AG04449 (cell line): ENCODE data around the gene ALG14.
A peak's percentile ranks its signal among the peaks of the same experiment; 100 is the strongest.

ENCODE experiments used
- CTCF ChIA-PET: fragments of 350-600 bp; formaldehyde crosslinking; extraction: SDS; loops from one replicate; lab custom pipeline; 2021; ENCODE audit warnings: antibody characterized with exemption; lab: Yijun Ruan, JAX
- POLR2A ChIA-PET: fragments of 400-600, 350-600 bp; formaldehyde crosslinking; extraction: SDS; loops from one replicate; lab custom pipeline; 2020; ENCODE audit warnings: antibody characterized with exemption, inconsistent platforms; lab: Yijun Ruan, JAX
- DNase-seq: peaks from one replicate; pipeline ENCODE4 v3.0.0-alpha.2; 2010; ENCODE audit warnings: low read depth, low spot score
- H3K4me3 ChIP-seq: 2 replicates; pipeline ENCODE4 v1.5.1; 2011; ENCODE audit warnings: low read depth, mild to moderate bottlenecking, control low read depth, low read length
- CTCF ChIP-seq: IDR thresholded peaks from one replicate; pipeline ENCODE4 v1.5.1; 2011; ENCODE audit warnings: mild to moderate bottlenecking, moderate library complexity, low read length, control low read depth, inconsistent platforms; ENCODE audit not compliant: insufficient read depth; ENCODE audit errors: missing control alignments

Gene ALG14

GRCh38 chr1:95035536-95035935 is 37.2 kb downstream of the ALG14 start:
- ChIA-PET POLR2A (no interaction called here), CTCF (interaction anchor here (1.3 to 11.2 kb wide), 3 partner anchors 14 to 184 kb away, joined by 4 to 384 read pairs (median 5); partner anchors contain the start of gene CNN3)
- H3K4me3 ChIP-seq, result no peak overlapping the region
- DNase-seq, result peak; percentile 78
- no peak for TF ChIP-seq CTCF

- no peak for TF ChIP-seq CTCF
- ChIA-PET CTCF (interaction anchor here (0.9 to 11.2 kb wide), 5 partner anchors 9 to 183 kb away, joined by 4 to 384 read pairs (median 5); partner anchors contain the start of gene CNN3), POLR2A (interaction anchor here (1.8 to 1.9 kb wide), 2 partner anchors 60 to 108 kb away, joined by 6 to 9 read pairs; partner anchors contain the start of gene CNN3)
Measured at GRCh38 chr1:95034506-95034905, 38.2 kb downstream of the ALG14 start.

GRCh38 chr1:95033843-95034242 is 38.9 kb downstream of the ALG14 start:
- CTCF ChIA-PET, result interaction anchor here (2.2 to 11.2 kb wide), 2 partner anchors 10 to 183 kb away, joined by 13 to 384 read pairs; no protein-coding TSS in a partner anchor
- no peak for TF ChIP-seq CTCF
- H3K4me3 ChIP-seq, result no peak overlapping the region
- POLR2A ChIA-PET, result interaction anchor here (0.6 to 1.9 kb wide), 3 partner anchors 59 to 141 kb away, joined by 3 to 9 read pairs (median 6); partner anchors contain the start of gene CNN3
- DNase-seq, result no peak

More at GRCh38 chr1:95034506-95034905, 38.2 kb downstream of the ALG14 start:
- no peak overlapping the region for H3K4me3 ChIP-seq
- no peak for DNase-seq

- DNase-seq, result no peak
- no peak for TF ChIP-seq CTCF
- ChIA-PET POLR2A (no interaction called here), CTCF (interaction anchor here (0.8 to 1.8 kb wide), 3 partner anchors 11 to 223 kb away, joined by 3 to 8 read pairs (median 6); no protein-coding TSS in a partner anchor)
- H3K4me3 ChIP-seq, result no peak overlapping the region
Measured at GRCh38 chr1:95029532-95029931, 43.2 kb downstream of the ALG14 start.

GRCh38 chr1:95028954-95029353 is 43.8 kb downstream of the ALG14 start:
- ChIA-PET POLR2A (no interaction called here), CTCF (interaction anchor here (0.8 to 1.7 kb wide), 5 partner anchors 11 to 223 kb away, joined by 3 to 7 read pairs (median 4); no protein-coding TSS in a partner anchor)

GRCh38 chr1:95027046-95027445 is 45.7 kb downstream of the ALG14 start:
- no peak for DNase-seq
- no peak overlapping the region for H3K4me3 ChIP-seq
- TF ChIP-seq CTCF, result no peak
- POLR2A ChIA-PET, result no interaction called here
- CTCF ChIA-PET, result interaction anchor here (4.4 to 4.7 kb wide), 2 partner anchors 14 to 172 kb away, joined by 23 to 31 read pairs; no protein-coding TSS in a partner anchor

More at GRCh38 chr1:95028954-95029353, 43.8 kb downstream of the ALG14 start:
- H3K4me3 ChIP-seq, result no peak overlapping the region
- DNase-seq, result no peak
- no peak for TF ChIP-seq CTCF
